Loucy (cell line): ENCODE measurements around the gene SORCS2.

ENCODE experiments used
- H2AFZ ChIP-seq: fragments of 200-600 bp; sonication (generic); 2 replicates; pipeline ENCODE4 v1.6.0; 2016; ENCODE audit warnings: antibody characterized with exemption, mild to moderate bottlenecking, low read length, moderate library complexity
- H3F3A ChIP-seq: fragments of 200-600 bp; 2 replicates; pipeline ENCODE4 v1.6.0; 2016; ENCODE audit warnings: antibody characterized with exemption, low read depth, mild to moderate bottlenecking
- H3K27me3 ChIP-seq: fragments of 200-600 bp; sonication (generic); 2 replicates; pipeline ENCODE4 v1.6.1; 2014; ENCODE audit warnings: low read length, mild to moderate bottlenecking; ENCODE audit not compliant: insufficient read depth, poor library complexity, severe bottlenecking
- H3K36me3 ChIP-seq: fragments of 200-600 bp; sonication (generic); 2 replicates; pipeline ENCODE4 v1.6.1; 2016; ENCODE audit warnings: low read length; ENCODE audit not compliant: insufficient read depth
- H3K4me1 ChIP-seq: fragments of 200-600 bp; sonication (generic); 2 replicates; pipeline ENCODE4 v1.5.1; 2014; ENCODE audit warnings: low read length, mild to moderate bottlenecking; ENCODE audit not compliant: insufficient read depth, poor library complexity, severe bottlenecking
- H3K4me2 ChIP-seq: fragments of 200-600 bp; sonication (generic); 2 replicates; pipeline ENCODE4 v1.6.0; 2014; ENCODE audit warnings: antibody characterized with exemption, low read length, low read depth, mild to moderate bottlenecking; ENCODE audit not compliant: poor library complexity, severe bottlenecking
- H3K4me3 ChIP-seq: fragments of 200-600 bp; sonication (generic); 2 replicates; pipeline ENCODE4 v1.5.1; 2014; ENCODE audit warnings: low read length, mild to moderate bottlenecking, mixed read lengths; ENCODE audit not compliant: poor library complexity, severe bottlenecking
- H3K79me2 ChIP-seq: fragments of 200-600 bp; sonication (generic); 2 replicates; pipeline ENCODE4 v1.6.1; 2014; ENCODE audit warnings: low read length; ENCODE audit not compliant: insufficient read depth
- H3K9ac ChIP-seq: fragments of 200-600 bp; sonication (generic); 2 replicates; pipeline ENCODE4 v1.6.0; 2014; ENCODE audit warnings: mild to moderate bottlenecking, low read depth, low read length, moderate library complexity; ENCODE audit not compliant: poor library complexity, severe bottlenecking
- H3K9me2 ChIP-seq: fragments of 200-600 bp; sonication (generic); replicated peaks from 2 replicates; pipeline ENCODE4 v1.6.1; 2016; ENCODE audit warnings: low read depth, low read length, mixed read lengths
- H3K9me3 ChIP-seq: fragments of 200-600 bp; sonication (generic); 2 replicates; pipeline ENCODE4 v1.6.1; 2014; ENCODE audit warnings: mild to moderate bottlenecking, antibody characterized with exemption, low read length, low read depth; ENCODE audit not compliant: insufficient read depth
- H4K20me1 ChIP-seq: fragments of 200-600 bp; sonication (generic); 2 replicates; pipeline ENCODE4 v1.6.0; 2014; ENCODE audit warnings: antibody characterized with exemption, low read length, mild to moderate bottlenecking; ENCODE audit not compliant: insufficient read depth, poor library complexity, severe bottlenecking
- CTCF ChIP-seq: fragments of 200-600 bp; sonication (generic); conservative IDR thresholded peaks from 2 replicates; pipeline ENCODE4 v1.5.1; 2014; ENCODE audit warnings: mild to moderate bottlenecking, antibody characterized with exemption, low read length
- EZH2phosphoT487 ChIP-seq: fragments of 200-600 bp; IDR thresholded peaks from 2 replicates; pipeline ENCODE4 v1.6.1; 2018; ENCODE audit warnings: antibody characterized with exemption, mild to moderate bottlenecking, moderate library complexity, borderline replicate concordance

The SORCS2 gene

GRCh38 chr4:7715271-7716009 lies 523.1 kb downstream of the SORCS2 start:
- Histone ChIP-seq H3K27me3 (no peaks in the 10 kb centered on the region), H3K79me2 (no peaks in the 10 kb centered on the region), H3K4me2 (no peak overlapping the region)

GRCh38 chr4:7716010-7716721 lies 523.8 kb downstream of the SORCS2 start:
- H3K79me2 ChIP-seq = no peaks in the 10 kb centered on the region
- H3K9ac ChIP-seq = no peak overlapping the region
- no peaks in the 10 kb centered on the region for H3K27me3 ChIP-seq
- H4K20me1 ChIP-seq = no peaks in the 10 kb centered on the region
- no peaks in the 10 kb centered on the region for H3F3A ChIP-seq
- no peak overlapping the region for H3K4me2 ChIP-seq
- H2AFZ ChIP-seq = no peak overlapping the region
- H3K9me2 ChIP-seq = no peaks in the 10 kb centered on the region
- no peak for TF ChIP-seq EZH2phosphoT487
- TF ChIP-seq CTCF = no peak
- no peaks in the 10 kb centered on the region for H3K4me1 ChIP-seq
- H3K36me3 ChIP-seq = no peaks in the 10 kb centered on the region
- peaks cover 6% of the 10 kb centered on the region; the same call in 1 of the 2 replicates for H3K9me3 ChIP-seq
- H3K4me3 ChIP-seq = no peak overlapping the region

More at GRCh38 chr4:7715271-7716009, 523.1 kb downstream of the SORCS2 start:
- H3K9me3 ChIP-seq = peaks cover 6% of the 10 kb centered on the region; the same call in 1 of the 2 replicates
- H3F3A ChIP-seq = no peaks in the 10 kb centered on the region
- no peak for TF ChIP-seq EZH2phosphoT487
- TF ChIP-seq CTCF = no peak
- H3K4me1 ChIP-seq = no peaks in the 10 kb centered on the region
- no peaks in the 10 kb centered on the region for H4K20me1 ChIP-seq
- no peak overlapping the region for H2AFZ ChIP-seq
- no peak overlapping the region for H3K4me3 ChIP-seq
- H3K36me3 ChIP-seq = no peaks in the 10 kb centered on the region
- no peak overlapping the region for H3K9ac ChIP-seq
- H3K9me2 ChIP-seq = no peaks in the 10 kb centered on the region

GRCh38 chr4:7717161-7717560 lies 524.8 kb downstream of the SORCS2 start:
- Histone ChIP-seq H3F3A (no peaks in the 10 kb centered on the region), H3K79me2 (no peaks in the 10 kb centered on the region), H3K27me3 (no peaks in the 10 kb centered on the region), H3K4me1 (no peaks in the 10 kb centered on the region), H3K9me2 (no peaks in the 10 kb centered on the region), H3K4me2 (no peak overlapping the region), H3K4me3 (no peak overlapping the region), H2AFZ (no peak overlapping the region), H3K9me3 (peaks cover 4% of the 10 kb centered on the region; the same call in 1 of the 2 replicates), H3K9ac (no peak overlapping the region), H3K36me3 (no peaks in the 10 kb centered on the region), H4K20me1 (no peaks in the 10 kb centered on the region)
- no peak for TF ChIP-seq EZH2phosphoT487
- no peak for TF ChIP-seq CTCF
